ENCODE measurements around the gene ARFGAP3. TPM values are rescaled to one million over a fixed set of nuclear protein-coding genes. Genes with fewer than 3 reads are reported as not detected.

Gene ARFGAP3
- 19.7 and 28.9 TPM in 2 replicates for total RNA-seq (2014; rRNA removed; shearing (Covaris generic))

GRCh38 chr22:42856865-42857704, at the start of gene ARFGAP3:
ARFGAP3 (minus strand) TSS chr22:42857273; CDS start chr22:42857182, 91 bp downstream.
- DNase-seq = peak; percentile 100
- H3K27me3 ChIP-seq (ENCODE audit: control insufficient read depth, insufficient read depth, low read length) = peaks cover 7% of the 10 kb centered on the region
- H3K4me3 ChIP-seq (ENCODE audit: insufficient read depth, low read depth, low read length) = peak within 1 kb of the TSS; percentile 74
- H3K36me3 ChIP-seq (replicated peaks; ENCODE audit: control insufficient read depth, insufficient read depth, low read length) = no peaks in the 10 kb centered on the region

GRCh38 chr22:42905702-42906183, 48.7 kb upstream of the ARFGAP3 start:
- Histone ChIP-seq H3K36me3 (replicated peaks; ENCODE audit: control insufficient read depth, insufficient read depth, low read length) (peaks cover 2% of the 10 kb centered on the region), H3K27me3 (ENCODE audit: control insufficient read depth, insufficient read depth, low read length) (no peaks in the 10 kb centered on the region), H3K4me3 (ENCODE audit: insufficient read depth, low read depth, low read length) (no peak overlapping the region)
- no peak for DNase-seq

GRCh38 chr22:42905217-42905616, 48.1 kb upstream of the ARFGAP3 start:
- Histone ChIP-seq H3K36me3 (replicated peaks; ENCODE audit: control insufficient read depth, insufficient read depth, low read length) (peaks cover 2% of the 10 kb centered on the region), H3K4me3 (ENCODE audit: insufficient read depth, low read depth, low read length) (no peak overlapping the region), H3K27me3 (ENCODE audit: control insufficient read depth, insufficient read depth, low read length) (no peaks in the 10 kb centered on the region)
- DNase-seq = no peak

- Histone ChIP-seq H3K36me3 (replicated peaks; ENCODE audit: control insufficient read depth, insufficient read depth, low read length) (peaks cover 2% of the 10 kb centered on the region), H3K27me3 (ENCODE audit: control insufficient read depth, insufficient read depth, low read length) (no peaks in the 10 kb centered on the region), H3K4me3 (ENCODE audit: insufficient read depth, low read depth, low read length) (no peak overlapping the region)
- DNase-seq = no peak
Measured at GRCh38 chr22:42904050-42904449, 47.0 kb upstream of the ARFGAP3 start.

- H3K36me3 ChIP-seq (replicated peaks; ENCODE audit: control insufficient read depth, insufficient read depth, low read length) = no peaks in the 10 kb centered on the region; the same call in none of the 2 replicates
- no peaks in the 10 kb centered on the region for H3K27me3 ChIP-seq (ENCODE audit: control insufficient read depth, insufficient read depth, low read length)
- no peak overlapping the region for H3K4me3 ChIP-seq (ENCODE audit: insufficient read depth, low read depth, low read length)
- DNase-seq = no peak
Measured at GRCh38 chr22:42902875-42903510, 45.9 kb upstream of the ARFGAP3 start.

GRCh38 chr22:42901790-42902508, 44.9 kb upstream of the ARFGAP3 start:
- DNase-seq = peak; percentile 68
- Histone ChIP-seq H3K4me3 (ENCODE audit: insufficient read depth, low read depth, low read length) (no peak overlapping the region), H3K36me3 (replicated peaks; ENCODE audit: control insufficient read depth, insufficient read depth, low read length) (no peaks in the 10 kb centered on the region; the same call in 1 of the 2 replicates), H3K27me3 (ENCODE audit: control insufficient read depth, insufficient read depth, low read length) (no peaks in the 10 kb centered on the region)

GRCh38 chr22:42897960-42898359, 40.9 kb upstream of the ARFGAP3 start:
- DNase-seq = no peak
- H3K36me3 ChIP-seq (replicated peaks; ENCODE audit: control insufficient read depth, insufficient read depth, low read length) = no peaks in the 10 kb centered on the region; the same call in 1 of the 2 replicates
- no peak overlapping the region for H3K4me3 ChIP-seq (ENCODE audit: insufficient read depth, low read depth, low read length)
- H3K27me3 ChIP-seq (ENCODE audit: control insufficient read depth, insufficient read depth, low read length) = no peaks in the 10 kb centered on the region

GRCh38 chr22:42895541-42895981, 38.5 kb upstream of the ARFGAP3 start:
- DNase-seq = no peak
- Histone ChIP-seq H3K4me3 (ENCODE audit: insufficient read depth, low read depth, low read length) (no peak overlapping the region), H3K36me3 (replicated peaks; ENCODE audit: control insufficient read depth, insufficient read depth, low read length) (peaks cover 9% of the 10 kb centered on the region), H3K27me3 (ENCODE audit: control insufficient read depth, insufficient read depth, low read length) (no peaks in the 10 kb centered on the region)

- no peak overlapping the region for H3K4me3 ChIP-seq (ENCODE audit: insufficient read depth, low read depth, low read length)
- no peak for DNase-seq
- peaks cover 10% of the 10 kb centered on the region for H3K36me3 ChIP-seq (replicated peaks; ENCODE audit: control insufficient read depth, insufficient read depth, low read length)
- no peaks in the 10 kb centered on the region for H3K27me3 ChIP-seq (ENCODE audit: control insufficient read depth, insufficient read depth, low read length)
Measured at GRCh38 chr22:42895087-42895486, 38.0 kb upstream of the ARFGAP3 start.

- no peak for DNase-seq
- peaks cover 15% of the 10 kb centered on the region for H3K36me3 ChIP-seq (replicated peaks; ENCODE audit: control insufficient read depth, insufficient read depth, low read length)
- H3K27me3 ChIP-seq (ENCODE audit: control insufficient read depth, insufficient read depth, low read length) = no peaks in the 10 kb centered on the region
- no peak overlapping the region for H3K4me3 ChIP-seq (ENCODE audit: insufficient read depth, low read depth, low read length)
Measured at GRCh38 chr22:42893371-42894150, 36.5 kb upstream of the ARFGAP3 start.

GRCh38 chr22:42892571-42893316, 35.7 kb upstream of the ARFGAP3 start:
- Histone ChIP-seq H3K36me3 (replicated peaks; ENCODE audit: control insufficient read depth, insufficient read depth, low read length) (peaks cover 17% of the 10 kb centered on the region), H3K4me3 (ENCODE audit: insufficient read depth, low read depth, low read length) (no peak overlapping the region), H3K27me3 (ENCODE audit: control insufficient read depth, insufficient read depth, low read length) (no peaks in the 10 kb centered on the region)
- DNase-seq = no peak

GRCh38 chr22:42892156-42892555, 35.1 kb upstream of the ARFGAP3 start:
- H3K27me3 ChIP-seq (ENCODE audit: control insufficient read depth, insufficient read depth, low read length) = no peaks in the 10 kb centered on the region
- no peak for DNase-seq
- H3K36me3 ChIP-seq (replicated peaks; ENCODE audit: control insufficient read depth, insufficient read depth, low read length) = peaks cover 19% of the 10 kb centered on the region
- no peak overlapping the region for H3K4me3 ChIP-seq (ENCODE audit: insufficient read depth, low read depth, low read length)

GRCh38 chr22:42891696-42892095, 34.6 kb upstream of the ARFGAP3 start:
- no peak for DNase-seq
- Histone ChIP-seq H3K4me3 (ENCODE audit: insufficient read depth, low read depth, low read length) (no peak overlapping the region), H3K36me3 (replicated peaks; ENCODE audit: control insufficient read depth, insufficient read depth, low read length) (peaks cover 21% of the 10 kb centered on the region), H3K27me3 (ENCODE audit: control insufficient read depth, insufficient read depth, low read length) (no peaks in the 10 kb centered on the region)

Data from H7 (cell line).